Ramos (cell line): ENCODE data around the gene OR52D1.

Source experiments
- in situ Hi-C: fragments of 300-500 bp; cut with MboI; formaldehyde crosslinking; loops from one replicate; pipeline ENCODE4 v1.14.3; 2022; ENCODE audit warnings: low sequenced_read_pairs; ENCODE audit not compliant: unreplicated experiment

OR52D1 gene

DNA sequence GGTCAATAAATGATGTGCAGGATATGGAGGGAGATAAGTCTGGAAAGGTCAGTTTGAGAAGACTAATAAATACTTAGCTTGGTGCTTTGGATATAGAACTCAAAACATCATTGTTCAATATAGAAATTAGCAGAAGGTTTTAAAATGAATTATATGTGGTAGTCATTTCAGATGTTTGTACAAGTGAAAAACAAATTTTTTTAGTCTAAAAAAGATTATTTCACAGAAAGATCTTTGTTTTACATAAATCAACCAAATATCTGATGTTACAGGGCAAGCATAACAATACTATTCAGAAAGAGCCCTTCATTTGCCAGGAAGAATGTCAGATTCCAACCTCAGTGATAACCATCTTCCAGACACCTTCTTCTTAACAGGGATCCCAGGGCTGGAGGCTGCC is at the start of gene OR52D1:
TSS of gene OR52D1 (plus strand) at position 301 of the 400 bp plus-strand sequence. CDS start at position 323, 22 bp downstream.
- in situ Hi-C loops = no loop called here

DNA sequence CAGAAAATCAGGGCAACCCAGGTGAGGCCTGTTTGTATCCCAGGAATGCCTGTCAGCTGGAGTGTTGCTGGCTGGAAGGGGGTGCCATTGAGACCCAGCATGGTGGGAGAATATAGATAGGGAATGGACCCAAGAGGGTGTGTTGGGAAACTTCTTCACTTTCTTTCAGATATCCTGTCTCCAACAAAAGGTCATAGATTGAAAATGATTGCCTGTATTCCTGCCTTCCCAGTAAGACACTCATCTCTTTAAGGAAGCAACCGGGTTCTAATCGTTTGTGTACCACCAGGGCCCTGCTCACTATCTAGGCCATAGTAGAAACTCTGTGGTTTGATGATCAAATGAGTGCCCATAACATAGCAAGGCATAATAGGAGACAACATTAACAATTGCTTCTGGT is 47.1 kb upstream of the OR52D1 start, which contains the start of gene OR51I1:
TSS of gene OR51I1 (minus strand) at position 101 of the 400 bp plus-strand sequence. CDS start at position 101, 0 bp downstream.
- in situ Hi-C loops = no loop called here

DNA sequence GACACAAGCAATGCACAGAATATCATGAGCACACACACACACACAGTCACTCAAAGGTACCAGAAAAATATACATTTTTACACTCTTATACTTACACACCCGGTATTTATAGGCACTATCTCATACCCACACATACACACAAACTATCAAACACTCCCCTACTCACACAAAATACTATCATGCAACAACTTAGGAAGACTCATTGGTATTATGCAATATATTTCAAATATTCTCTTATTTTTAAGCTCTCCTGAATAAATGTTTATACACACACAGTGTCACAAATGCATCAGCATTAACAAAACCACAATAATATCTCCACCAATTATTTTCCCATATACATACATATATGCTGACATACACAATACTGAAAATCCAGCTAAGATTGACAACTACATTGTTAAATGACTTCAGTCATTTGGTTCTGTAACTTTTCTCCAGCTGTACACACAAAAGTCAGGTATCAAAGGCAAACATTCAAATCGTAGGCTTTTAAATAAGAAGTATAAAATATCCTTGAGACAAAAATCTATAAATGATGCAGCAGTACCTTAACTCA is 44.6 kb upstream of the OR52D1 start:
- in situ Hi-C loops = no loop called here

DNA sequence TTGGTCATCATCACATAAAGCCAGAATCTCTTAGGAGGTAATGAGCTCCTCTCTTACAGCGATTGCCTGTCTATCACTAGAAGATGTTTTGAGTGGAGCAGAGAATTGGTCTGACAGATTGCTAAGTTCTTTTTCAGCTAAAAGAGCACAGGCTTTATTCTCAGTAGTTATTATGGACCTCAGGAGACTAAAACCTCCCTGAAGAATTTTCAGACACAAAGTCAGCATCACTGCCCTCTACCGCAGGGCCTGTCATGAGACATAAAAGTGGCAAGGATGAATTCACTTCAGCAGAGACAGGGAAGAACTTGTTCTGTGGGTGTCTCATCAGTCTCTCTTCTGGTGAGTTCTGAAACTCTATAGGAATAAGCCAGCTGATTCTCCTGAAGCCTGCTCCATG is 39.5 kb upstream of the OR52D1 start, which contains the start of gene OR51I2:
TSS of gene OR51I2 (plus strand) at position 301 of the 400 bp plus-strand sequence. CDS start 4,166 bp downstream, outside the sequence.
- in situ Hi-C loops = no loop called here

DNA sequence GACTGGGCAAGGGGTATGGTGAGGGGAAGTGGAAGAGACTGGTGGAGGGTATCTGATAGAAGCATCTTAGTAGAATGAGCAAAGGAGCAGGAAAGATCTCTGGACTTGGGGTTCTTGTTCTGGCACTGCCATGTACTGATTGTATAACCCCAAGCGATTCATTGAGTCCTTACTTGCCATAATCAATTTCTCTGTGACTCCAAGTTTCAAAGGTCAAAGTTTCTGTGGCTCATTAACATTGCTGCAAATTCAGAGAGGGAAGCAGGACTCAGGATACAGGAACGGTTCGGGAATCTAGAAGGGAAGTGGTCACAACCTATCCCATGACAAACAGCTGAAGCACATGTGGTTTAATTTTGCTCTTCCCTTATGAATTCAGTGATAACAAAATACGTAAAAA is 39.1 kb upstream of the OR52D1 start:
- in situ Hi-C loops = no loop called here

DNA sequence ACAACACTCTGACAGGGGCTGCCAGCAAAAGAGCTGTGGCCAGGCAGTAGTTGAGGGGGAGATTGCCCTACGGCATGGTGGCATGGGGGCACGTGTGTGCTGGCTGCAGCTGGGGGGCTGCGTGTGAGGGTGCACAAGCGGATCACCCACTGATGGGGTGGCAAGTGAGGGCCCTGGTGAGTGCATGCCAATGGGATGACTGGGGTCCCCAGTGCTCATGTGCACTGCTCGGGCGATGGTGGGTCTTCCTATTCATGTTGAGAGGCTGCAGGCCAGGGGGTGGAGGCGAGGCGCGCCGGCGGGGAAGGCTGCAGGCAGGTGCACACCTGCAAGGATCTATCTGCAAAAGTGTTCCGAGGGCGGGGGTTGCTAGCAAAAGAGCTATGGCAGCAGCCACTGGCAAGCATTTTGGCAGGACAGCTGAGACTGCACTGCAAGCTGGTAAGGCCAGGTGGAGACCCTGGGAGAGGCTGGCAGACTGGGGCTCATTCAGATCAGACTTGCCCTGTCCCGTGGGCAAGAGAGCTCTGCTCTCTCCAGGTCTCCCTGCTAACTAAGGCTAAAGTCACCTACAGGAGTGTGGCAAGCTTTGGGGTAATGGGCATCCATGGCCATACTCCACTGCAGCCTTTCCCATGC is 27.4 kb upstream of the OR52D1 start:
- in situ Hi-C loops = no loop called here

DNA sequence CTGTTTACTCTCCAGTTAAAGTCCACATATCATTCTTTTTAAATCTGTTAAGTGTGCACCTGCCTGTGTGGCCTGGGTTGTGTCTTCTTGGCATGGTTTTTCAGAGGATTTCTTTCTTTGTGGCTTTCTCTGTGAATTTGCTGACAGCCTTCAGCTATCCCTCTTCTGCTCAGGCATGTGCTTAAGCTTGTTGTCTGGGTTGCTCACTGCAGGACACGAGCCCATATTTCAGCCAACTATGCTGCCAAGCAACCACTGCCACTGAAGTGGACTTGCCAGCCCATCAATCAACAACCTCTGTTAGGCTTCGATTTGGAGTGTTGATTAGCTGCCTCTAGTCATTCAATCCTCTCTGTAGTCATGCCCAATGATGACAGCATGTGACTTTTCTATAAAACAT is 21.0 kb upstream of the OR52D1 start:
- in situ Hi-C loops = no loop called here

DNA sequence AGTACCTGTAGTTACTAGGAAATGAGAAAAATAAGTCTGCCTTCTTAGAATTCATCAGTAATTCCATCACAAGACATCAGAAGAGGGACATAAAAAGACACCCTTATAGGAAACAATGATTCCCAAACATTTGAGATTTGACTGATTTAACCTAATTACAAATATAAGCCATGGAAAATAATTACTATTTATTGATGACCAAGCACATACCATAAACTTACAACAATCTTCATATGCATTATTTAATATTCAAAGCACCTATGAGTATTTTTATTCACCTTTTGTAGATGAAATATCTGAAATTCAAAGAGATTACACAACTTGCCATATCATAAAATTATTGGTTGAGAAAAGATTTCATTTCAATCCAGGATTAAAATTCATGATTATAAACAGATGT is 14.6 kb upstream of the OR52D1 start:
- in situ Hi-C loops = loop anchor here (10.0 kb wide), 1 partner anchor 331 kb away; the partner anchor contains the start of gene OR52N2

DNA sequence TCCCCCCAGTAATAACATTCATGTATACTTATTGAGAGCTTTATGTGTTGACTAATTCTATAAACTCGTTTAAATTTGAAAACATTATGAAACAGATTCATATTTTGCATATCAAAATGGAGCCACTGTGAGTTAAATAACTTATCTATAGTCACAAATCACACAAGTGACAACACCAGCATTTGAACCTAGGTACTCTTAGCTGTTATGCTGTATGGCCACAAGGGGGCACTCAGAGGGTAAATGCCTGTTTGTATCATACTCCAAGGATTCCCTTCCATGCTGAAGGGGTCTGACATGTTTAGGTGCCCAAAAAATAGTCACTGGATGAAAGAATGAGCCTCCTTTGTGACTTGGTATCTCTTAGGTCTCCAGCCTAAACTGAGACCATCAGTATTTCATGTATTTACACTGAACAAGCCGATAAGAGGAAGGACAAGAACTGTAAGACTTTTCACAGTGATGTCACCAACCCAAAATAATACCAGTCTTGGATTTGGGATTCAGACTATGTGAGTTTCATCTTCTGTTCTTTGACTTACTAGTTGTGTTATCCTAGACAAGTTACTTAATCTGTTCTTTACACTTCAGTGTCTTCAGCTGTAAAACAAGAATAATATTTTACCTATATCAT is 12.2 kb upstream of the OR52D1 start:
- in situ Hi-C loops = loop anchor here (10.0 kb wide), 1 partner anchor 328 kb away; the partner anchor contains the start of gene OR52N2

DNA sequence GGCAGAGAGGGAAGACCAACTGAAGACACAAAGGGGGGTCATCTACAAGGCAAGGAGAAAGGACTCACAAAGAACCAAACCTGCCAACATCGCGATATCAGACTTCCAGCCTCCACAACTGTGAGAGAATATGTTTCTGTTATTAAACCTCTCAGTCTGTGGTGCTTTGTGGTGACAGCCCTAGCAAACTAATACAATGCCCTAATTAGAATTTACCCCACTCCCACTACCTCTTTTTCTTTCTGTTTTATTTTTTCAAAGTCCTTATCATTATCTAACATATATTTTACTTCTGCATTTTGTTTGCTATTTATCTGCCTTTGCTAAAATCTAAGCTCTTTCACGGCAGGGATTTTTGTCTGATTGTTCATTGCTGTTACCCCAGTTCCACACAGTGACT is 2.5 kb upstream of the OR52D1 start:
- in situ Hi-C loops = no loop called here

DNA sequence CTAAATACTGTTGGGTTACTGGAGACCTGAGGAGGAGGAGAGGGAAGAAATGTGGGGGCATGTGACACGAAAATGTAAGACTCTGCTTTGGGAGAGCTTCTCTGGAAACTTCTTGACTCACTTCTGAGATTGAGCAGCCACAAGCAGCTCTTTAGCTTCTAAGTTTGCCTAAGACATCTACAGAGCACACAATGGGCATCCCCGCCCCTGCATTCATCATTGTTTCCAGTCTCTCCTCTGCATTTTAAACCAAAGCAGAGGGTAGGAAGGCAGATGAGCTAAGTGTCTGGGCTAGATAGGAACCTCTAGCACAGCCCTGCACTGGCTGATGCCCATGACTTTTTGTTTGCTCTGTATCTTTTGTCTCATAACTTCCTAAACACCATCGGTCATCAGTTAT is 2.1 kb upstream of the OR52D1 start:
- in situ Hi-C loops = no loop called here

DNA sequence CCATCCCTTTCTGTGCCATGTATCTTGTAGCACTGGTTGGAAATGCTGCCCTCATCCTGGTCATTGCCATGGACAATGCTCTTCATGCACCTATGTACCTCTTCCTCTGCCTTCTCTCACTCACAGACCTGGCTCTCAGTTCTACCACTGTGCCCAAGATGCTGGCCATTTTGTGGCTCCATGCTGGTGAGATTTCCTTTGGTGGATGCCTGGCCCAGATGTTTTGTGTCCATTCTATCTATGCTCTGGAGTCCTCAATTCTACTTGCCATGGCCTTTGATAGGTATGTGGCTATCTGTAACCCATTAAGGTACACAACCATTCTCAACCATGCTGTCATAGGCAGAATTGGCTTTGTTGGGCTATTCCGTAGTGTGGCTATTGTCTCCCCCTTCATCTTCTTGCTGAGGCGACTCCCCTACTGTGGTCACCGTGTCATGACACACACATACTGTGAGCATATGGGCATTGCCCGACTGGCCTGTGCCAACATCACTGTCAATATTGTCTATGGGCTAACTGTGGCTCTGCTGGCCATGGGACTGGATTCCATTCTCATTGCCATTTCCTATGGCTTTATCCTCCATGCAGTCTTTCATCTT is 414 bp downstream of the OR52D1 start:
- in situ Hi-C loops = no loop called here

DNA sequence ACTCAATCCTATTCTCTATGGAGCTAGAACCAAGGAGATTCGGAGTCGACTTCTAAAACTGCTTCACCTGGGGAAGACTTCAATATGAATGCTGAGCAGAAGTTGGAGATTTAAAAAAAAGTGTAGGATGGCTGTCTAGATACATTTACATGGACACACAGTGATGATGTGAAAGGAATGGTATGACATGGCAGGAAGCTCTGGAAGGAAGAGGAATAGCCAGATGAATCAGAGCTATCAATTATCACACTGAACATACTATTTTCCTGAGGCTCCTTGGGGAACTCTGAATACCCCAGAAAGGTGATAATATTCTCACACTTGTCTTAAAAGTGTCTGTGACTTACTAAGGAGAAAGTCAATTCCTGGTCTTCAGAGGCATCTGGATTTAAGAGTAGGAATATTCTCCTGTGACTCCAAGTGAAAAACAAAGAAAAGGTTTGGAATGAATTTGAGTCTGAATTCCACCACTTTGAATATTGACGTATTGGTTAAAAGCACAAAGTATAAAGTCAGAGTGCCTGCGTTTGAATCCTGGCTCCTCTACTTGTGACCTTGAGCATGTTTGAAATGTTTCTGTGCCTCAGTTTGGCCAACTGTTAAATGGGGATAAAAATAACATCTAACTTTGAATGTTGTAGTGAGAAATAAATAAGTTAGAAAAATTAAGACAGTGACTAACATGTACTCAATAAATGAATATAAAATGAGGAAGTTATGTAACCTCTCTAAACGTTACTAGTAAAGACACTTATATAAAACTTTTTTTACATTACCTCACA is 1.3 kb downstream of the OR52D1 start:
- in situ Hi-C loops = no loop called here

DNA sequence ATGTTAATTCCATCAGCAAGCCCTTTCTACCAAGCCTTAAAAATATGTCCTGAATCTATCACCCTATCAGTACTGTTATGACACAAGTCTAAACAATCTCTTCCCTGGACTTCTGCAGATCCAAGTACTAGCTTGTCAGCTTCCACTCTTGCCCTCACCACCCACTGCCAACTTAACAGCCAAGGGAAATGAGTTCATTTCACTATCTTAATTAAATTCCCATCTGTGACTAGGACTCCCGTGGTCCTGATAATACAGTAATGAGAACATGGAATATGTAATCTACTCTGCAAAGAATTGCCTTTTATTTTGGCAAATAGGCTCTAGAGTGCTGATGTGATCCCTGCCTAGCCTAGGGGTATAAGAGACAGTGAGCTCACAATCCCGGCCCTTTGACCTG is 11.2 kb downstream of the OR52D1 start:
- in situ Hi-C loops = no loop called here

DNA sequence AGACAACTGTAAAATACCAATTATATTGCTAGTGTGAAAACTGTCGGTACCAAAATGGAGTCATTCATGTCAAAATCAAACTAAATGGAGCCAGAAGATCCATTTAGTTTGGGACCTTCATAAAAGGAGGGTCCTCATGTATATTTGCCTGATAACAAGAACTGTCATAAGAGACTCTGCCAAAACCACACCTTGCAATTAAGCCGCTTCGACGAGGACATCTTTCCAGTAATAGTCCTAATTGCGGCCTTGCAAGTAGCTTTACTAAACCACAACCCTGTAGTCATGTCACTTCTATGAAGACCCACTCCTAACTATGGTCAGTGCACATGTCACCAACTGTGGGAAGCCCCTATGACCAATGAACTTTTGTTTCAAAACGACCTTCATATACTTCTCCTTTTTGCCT is 11.9 kb downstream of the OR52D1 start:
- in situ Hi-C loops = no loop called here

DNA sequence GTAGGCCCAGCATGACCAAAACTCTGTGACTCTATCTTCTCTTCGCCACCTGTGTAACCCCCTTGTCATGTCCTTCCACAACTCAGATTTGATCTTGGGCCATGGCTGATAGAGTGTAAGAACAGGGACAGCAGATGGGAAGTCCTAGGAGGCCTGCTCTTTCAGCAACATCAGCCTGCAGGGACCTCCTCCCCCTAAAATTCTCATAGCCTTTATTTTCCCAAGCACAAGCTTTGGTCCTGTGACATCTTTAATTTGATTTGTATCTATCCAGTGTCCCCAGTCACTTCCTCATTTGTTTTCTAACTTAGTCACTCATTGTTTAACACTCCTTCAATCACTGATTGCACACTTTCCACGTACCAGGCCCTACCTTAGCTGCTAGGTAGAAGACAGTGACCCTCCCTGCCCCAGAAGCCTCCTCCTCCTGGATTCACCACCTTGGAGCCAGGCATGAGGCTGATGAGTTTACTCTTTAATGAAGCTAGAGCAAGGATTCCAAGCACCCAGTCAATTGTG is 16.0 kb downstream of the OR52D1 start:
- in situ Hi-C loops = no loop called here

DNA sequence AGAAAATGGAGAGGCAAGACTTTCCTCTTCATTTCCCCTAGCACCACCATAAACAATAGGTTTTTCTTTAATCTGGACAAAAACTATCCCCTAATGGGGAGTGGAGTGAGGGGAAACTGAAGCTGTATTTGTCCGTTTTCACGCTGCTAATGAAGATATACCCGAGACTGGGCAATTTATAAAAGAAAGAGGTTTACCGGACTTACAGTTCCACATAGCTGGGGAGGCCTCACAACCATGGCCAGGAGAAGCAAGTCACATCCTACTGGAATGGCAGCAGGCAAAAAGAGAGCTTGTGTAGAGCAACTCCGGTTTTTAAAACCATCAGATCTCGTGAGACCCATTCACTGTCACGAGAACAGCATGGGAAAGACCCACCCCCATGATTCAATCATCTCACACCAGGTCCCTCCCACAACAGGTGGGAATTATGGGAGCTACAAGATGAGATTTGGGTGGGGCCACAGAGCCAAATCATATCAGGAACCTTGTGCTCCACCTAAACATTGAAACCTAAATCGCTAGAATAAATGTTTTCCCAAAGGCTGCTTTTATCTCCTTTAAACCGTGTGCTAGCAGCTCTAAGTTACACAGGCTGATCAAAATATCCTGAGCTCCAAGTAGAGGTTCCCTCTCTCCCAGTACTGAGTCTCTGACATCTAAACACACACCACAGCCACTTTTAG is 17.0 kb downstream of the OR52D1 start:
- in situ Hi-C loops = no loop called here

DNA sequence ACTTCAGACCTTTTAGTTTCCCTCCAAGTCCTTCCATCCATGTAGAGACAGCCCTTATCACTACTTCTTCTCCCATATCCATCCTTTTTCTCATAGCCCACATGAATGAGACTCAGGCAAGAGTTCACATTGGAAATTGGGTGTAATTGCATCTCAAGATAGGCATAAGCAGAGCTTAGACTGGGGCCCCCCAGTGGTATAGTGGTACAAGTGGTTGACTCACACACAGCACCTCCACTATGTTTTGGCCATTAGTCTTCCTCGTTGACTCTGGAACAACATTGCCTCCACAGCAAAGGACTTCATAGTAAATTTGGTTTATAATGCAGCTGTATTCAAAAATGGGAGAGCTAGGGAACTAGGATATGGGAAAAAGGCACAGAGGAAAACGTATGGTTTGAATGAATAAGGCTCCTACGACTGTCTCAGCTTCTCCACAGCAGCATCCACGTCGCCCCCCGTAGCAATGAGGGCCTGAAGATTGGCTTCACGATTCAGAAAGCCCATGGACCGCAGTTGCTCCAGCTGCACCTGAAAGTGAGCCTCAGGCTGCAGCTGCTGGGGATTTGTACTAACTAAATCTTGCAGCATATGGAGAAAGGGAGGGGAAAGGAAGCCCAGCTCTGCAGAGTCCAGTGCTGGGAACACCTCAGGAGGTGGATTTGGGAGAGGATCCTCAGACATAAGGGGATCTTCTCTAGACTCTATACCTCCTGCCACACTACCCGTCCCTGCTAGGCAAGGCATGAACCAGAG is 18.9 kb downstream of the OR52D1 start:
- in situ Hi-C loops = no loop called here

DNA sequence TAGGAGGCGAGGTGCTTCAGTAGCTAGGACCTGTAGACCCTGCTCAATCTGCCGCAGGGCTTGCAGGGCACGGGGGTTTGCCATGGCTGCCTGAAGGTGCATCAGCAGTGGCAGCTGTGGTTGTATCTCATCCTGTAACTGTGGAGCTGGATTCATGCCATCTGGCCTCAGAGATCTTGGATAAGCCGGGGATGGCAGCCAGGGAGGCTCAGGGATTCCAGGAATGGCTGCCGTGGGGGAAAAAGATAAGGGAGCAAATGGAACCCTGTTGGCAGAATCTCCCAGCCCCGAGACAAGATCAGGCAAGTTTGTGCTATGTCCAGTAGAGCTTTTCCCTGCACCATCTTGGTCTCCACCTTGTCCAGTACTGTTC is 19.4 kb downstream of the OR52D1 start:
- in situ Hi-C loops = no loop called here
